PC-3 (cell line): ENCODE results near the gene FLYWCH2. TPM values are rescaled to one million over a fixed set of nuclear protein-coding genes. Genes with fewer than 3 reads are reported as not detected.

Source experiments
- ATAC-seq: fragments of 200-7000 bp; cut with Tn5 transposase; 2 replicates; pipeline ENCODE4 v1.9.1; 2020; ENCODE audit warnings: mild to moderate bottlenecking, moderate library complexity
- BruUV-seq: library from RNA; stranded (reverse); fragments of 400-500 nt; replicated peaks from 2 replicates; lab custom pipeline; 2021; lab: Mats Ljungman, UMichigan
- CTCF ChIA-PET: fragments of 300-600 bp; sonication (Branson Sonifier 250); formaldehyde crosslinking; loops from one replicate; lab custom pipeline; 2022; ENCODE audit warnings: antibody characterized with exemption; lab: Charles Lee
- POLR2A ChIA-PET: fragments of 300-600 bp; sonication (Branson Sonifier 250); formaldehyde crosslinking; loops from one replicate; lab custom pipeline; 2022; ENCODE audit warnings: antibody characterized with exemption; ENCODE audit not compliant: unreplicated experiment; lab: Charles Lee
- DNase-seq: peaks from one replicate; pipeline ENCODE4 v3.0.0-alpha.2; 2015
- H2AFZ ChIP-seq: fragments of 300-600 bp; sonication (generic); 2 replicates; pipeline ENCODE4 v1.6.0; 2016; ENCODE audit warnings: antibody characterized with exemption, low read length
- H3F3A ChIP-seq: fragments of 300-600 bp; sonication (generic); one replicate; pipeline ENCODE4 v1.6.0; 2017; ENCODE audit warnings: antibody characterized with exemption, low read length, control low read depth, mild to moderate bottlenecking; ENCODE audit not compliant: unreplicated experiment
- H3K27ac ChIP-seq: fragments of 300-600 bp; sonication (generic); 2 replicates; pipeline ENCODE4 v1.5.1; 2016; ENCODE audit warnings: mild to moderate bottlenecking, low read length
- H3K27me3 ChIP-seq: fragments of 300-600 bp; sonication (generic); 2 replicates; pipeline ENCODE4 v1.6.1; 2016; ENCODE audit warnings: low read length, mixed read lengths
- H3K36me3 ChIP-seq: fragments of 300-600 bp; sonication (generic); 2 replicates; pipeline ENCODE4 v1.6.1; 2016; ENCODE audit warnings: low read depth, mixed run types, low read length, mixed read lengths
- H3K4me1 ChIP-seq: fragments of 300-600 bp; sonication (generic); 2 replicates; pipeline ENCODE4 v1.5.1; 2016; ENCODE audit warnings: low read length; ENCODE audit not compliant: insufficient read depth
- H3K4me2 ChIP-seq: fragments of 300-600 bp; sonication (generic); 2 replicates; pipeline ENCODE4 v1.6.0; 2016; ENCODE audit warnings: low read length
- H3K4me3 ChIP-seq: fragments of 300-600 bp; sonication (generic); 2 replicates; pipeline ENCODE4 v1.5.1; 2016; ENCODE audit warnings: mild to moderate bottlenecking, low read length, mixed read lengths
- H3K79me2 ChIP-seq: fragments of 300-600 bp; sonication (generic); 2 replicates; pipeline ENCODE4 v1.6.1; 2017; ENCODE audit warnings: low read length, mixed read lengths
- H3K9ac ChIP-seq: fragments of 300-600 bp; sonication (generic); 2 replicates; pipeline ENCODE4 v1.6.0; 2016; ENCODE audit warnings: mild to moderate bottlenecking, low read length
- H3K9me2 ChIP-seq: fragments of 300-600 bp; sonication (generic); replicated peaks from 2 replicates; pipeline ENCODE4 v1.6.1; 2016; ENCODE audit warnings: mixed run types, low read length, mixed read lengths
- H3K9me3 ChIP-seq: fragments of 300-600 bp; sonication (generic); 2 replicates; pipeline ENCODE4 v1.6.1; 2016; ENCODE audit warnings: low read length, mixed read lengths
- H4K20me1 ChIP-seq: fragments of 300-600 bp; sonication (generic); 2 replicates; pipeline ENCODE4 v1.6.1; 2016; ENCODE audit warnings: low read length, mixed read lengths
- EZH2 ChIP-seq: fragments of 300-600 bp; sonication (generic); IDR thresholded peaks from one replicate; pipeline ENCODE4 v1.6.1; 2017; ENCODE audit warnings: antibody characterized with exemption, mild to moderate bottlenecking, low read length; ENCODE audit not compliant: unreplicated experiment
- EZH2phosphoT487 ChIP-seq: fragments of 300-600 bp; sonication (generic); IDR thresholded peaks from 2 replicates; pipeline ENCODE4 v1.6.1; 2018; ENCODE audit warnings: mild to moderate bottlenecking, antibody characterized with exemption, low read length, borderline replicate concordance
- intact Hi-C: fragments of 100-400 bp; cut with micrococcal nuclease; formaldehyde crosslinking; loops from 2 replicates; pipeline ENCODE4 v1.9.0; 2023
- total RNA-seq: library from RNA; depleted of rRNA; stranded (reverse); fragments of >200 nt; gene quantifications from 2 replicates; pipeline ENCODE4 v1.2.3, GENCODE V29; 2014
- TF ChIP-seq, protein P1 (sequence below): fragments of 300-600 bp; sonication (generic); conservative IDR thresholded peaks from 2 replicates; pipeline ENCODE4 v1.5.1; 2017; ENCODE audit warnings: antibody characterized with exemption, low read depth, mild to moderate bottlenecking, low read length

FLYWCH2 gene
- total RNA-seq, 1 experiment from 2014 or later, result 100 TPM

GRCh38 chr16:2852003-2852730 lies 30.8 kb upstream of the FLYWCH2 start:
- Histone ChIP-seq H3F3A (peaks cover 3% of the 10 kb centered on the region), H3K9me2 (no peaks in the 10 kb centered on the region), H3K4me2 (no peak overlapping the region), H3K36me3 (0 out of 2 replicates have a peak, but pooled peaks cover 3% of the 10 kb centered on the region), H3K4me3 (no peak overlapping the region), H3K27ac (no peak overlapping the region), H4K20me1 (no peaks in the 10 kb centered on the region), H3K9me3 (no peaks in the 10 kb centered on the region), H3K4me1 (peaks cover 7% of the 10 kb centered on the region), H3K79me2 (no peaks in the 10 kb centered on the region), H2AFZ (no peak overlapping the region), H3K9ac (no peak overlapping the region), H3K27me3 (no peaks in the 10 kb centered on the region)
- ATAC-seq, result no peak
- intact Hi-C loops, result no loop called here
- TF ChIP-seq EZH2, result no peak
- BruUV-seq, result no TSS peak
- POLR2A ChIA-PET, result no interaction called here
- CTCF ChIA-PET, result no interaction called here
- no peak for DNase-seq

GRCh38 chr16:2852731-2853507 lies 30.1 kb upstream of the FLYWCH2 start:
- TF ChIP-seq EZH2, result no peak
- no peak for TF ChIP-seq EZH2phosphoT487
- TF ChIP-seq, protein P1, sequence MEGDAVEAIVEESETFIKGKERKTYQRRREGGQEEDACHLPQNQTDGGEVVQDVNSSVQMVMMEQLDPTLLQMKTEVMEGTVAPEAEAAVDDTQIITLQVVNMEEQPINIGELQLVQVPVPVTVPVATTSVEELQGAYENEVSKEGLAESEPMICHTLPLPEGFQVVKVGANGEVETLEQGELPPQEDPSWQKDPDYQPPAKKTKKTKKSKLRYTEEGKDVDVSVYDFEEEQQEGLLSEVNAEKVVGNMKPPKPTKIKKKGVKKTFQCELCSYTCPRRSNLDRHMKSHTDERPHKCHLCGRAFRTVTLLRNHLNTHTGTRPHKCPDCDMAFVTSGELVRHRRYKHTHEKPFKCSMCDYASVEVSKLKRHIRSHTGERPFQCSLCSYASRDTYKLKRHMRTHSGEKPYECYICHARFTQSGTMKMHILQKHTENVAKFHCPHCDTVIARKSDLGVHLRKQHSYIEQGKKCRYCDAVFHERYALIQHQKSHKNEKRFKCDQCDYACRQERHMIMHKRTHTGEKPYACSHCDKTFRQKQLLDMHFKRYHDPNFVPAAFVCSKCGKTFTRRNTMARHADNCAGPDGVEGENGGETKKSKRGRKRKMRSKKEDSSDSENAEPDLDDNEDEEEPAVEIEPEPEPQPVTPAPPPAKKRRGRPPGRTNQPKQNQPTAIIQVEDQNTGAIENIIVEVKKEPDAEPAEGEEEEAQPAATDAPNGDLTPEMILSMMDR, result no peak
- Histone ChIP-seq H3K9me2 (no peaks in the 10 kb centered on the region), H2AFZ (no peak overlapping the region), H3K4me1 (peaks cover 7% of the 10 kb centered on the region; the same call in 1 of the 2 replicates), H4K20me1 (no peaks in the 10 kb centered on the region), H3K9me3 (no peaks in the 10 kb centered on the region), H3K27me3 (no peaks in the 10 kb centered on the region), H3K27ac (no peak overlapping the region), H3K4me2 (no peak overlapping the region), H3F3A (no peaks in the 10 kb centered on the region), H3K4me3 (no peak overlapping the region), H3K36me3 (0 out of 2 replicates have a peak, but pooled peaks cover 3% of the 10 kb centered on the region), H3K9ac (no peak overlapping the region), H3K79me2 (peaks cover 6% of the 10 kb centered on the region; the same call in 1 of the 2 replicates)
- no TSS peak for BruUV-seq
- ChIA-PET POLR2A (no interaction called here), CTCF (no interaction called here)
- DNase-seq (no peak), ATAC-seq (no peak)
- intact Hi-C loops, result no loop called here

- ChIA-PET POLR2A (no interaction called here), CTCF (no interaction called here)
Observed at GRCh38 chr16:2853531-2854073, 29.4 kb upstream of the FLYWCH2 start.

More at GRCh38 chr16:2853531-2854073, 29.4 kb upstream of the FLYWCH2 start:
- DNase-seq, result no peak
- H3K9me3 ChIP-seq, result no peaks in the 10 kb centered on the region
- no peak overlapping the region for H3K4me3 ChIP-seq
- peaks cover 6% of the 10 kb centered on the region; the same call in 1 of the 2 replicates for H3K79me2 ChIP-seq
- no TSS peak for BruUV-seq
- intact Hi-C loops, result loop anchor here (1.0 kb wide), 1 partner anchor 15 kb away; no protein-coding TSS in a partner anchor
- H3F3A ChIP-seq, result no peaks in the 10 kb centered on the region
- no peak overlapping the region for H3K27ac ChIP-seq
- no peak overlapping the region for H2AFZ ChIP-seq
- no peak overlapping the region for H3K9ac ChIP-seq
- no peak for ATAC-seq
- peaks cover 12% of the 10 kb centered on the region for H3K4me1 ChIP-seq
- no peaks in the 10 kb centered on the region for H4K20me1 ChIP-seq
- H3K36me3 ChIP-seq, result 0 out of 2 replicates have a peak, but pooled peaks cover 3% of the 10 kb centered on the region
- no peaks in the 10 kb centered on the region for H3K27me3 ChIP-seq
- H3K9me2 ChIP-seq, result no peaks in the 10 kb centered on the region
- TF ChIP-seq EZH2phosphoT487, result no peak
- TF ChIP-seq EZH2, result no peak
- TF ChIP-seq, protein P1, result no peak
- no peak overlapping the region for H3K4me2 ChIP-seq
